Measurements from ENCODE around the gene MRPL39. TPM values are rescaled to one million over a fixed set of nuclear protein-coding genes. Genes with fewer than 3 reads are reported as not detected.

The MRPL39 gene
- polyA plus RNA-seq, 3 donors: 5.1 to 22.3 (median 15.5) TPM

DNA sequence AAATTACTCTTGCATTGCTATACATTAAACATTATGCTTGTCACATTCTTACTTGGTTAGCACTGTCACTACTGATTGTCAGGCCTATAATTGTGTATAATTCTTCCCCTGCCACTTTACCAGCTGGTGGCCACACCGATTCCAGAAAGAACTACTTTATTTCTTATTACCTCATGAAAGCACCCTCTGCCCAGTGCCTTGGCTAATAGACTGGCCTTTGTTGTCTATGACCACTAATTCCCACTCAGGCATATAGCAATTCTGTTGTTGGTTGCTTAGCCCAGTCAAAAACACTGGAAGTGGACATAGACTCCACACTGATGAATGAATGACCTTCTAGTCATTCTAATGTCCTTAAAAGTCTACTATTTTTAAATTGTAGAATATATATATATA, 35.6 kb downstream of the MRPL39 start:
- no peaks in the 10 kb centered on the region for H3K4me1 ChIP-seq (ENCODE audit: control insufficient read depth in 1 of 2, insufficient read depth in 2 of 2, low read length in 2 of 2)
- H3K9me3 Mint-ChIP-seq: no peaks in the 10 kb centered on the region
- 100% methylated on average over 1 of the region's 1 CpG for WGBS (ENCODE audit: insufficient coverage)

DNA sequence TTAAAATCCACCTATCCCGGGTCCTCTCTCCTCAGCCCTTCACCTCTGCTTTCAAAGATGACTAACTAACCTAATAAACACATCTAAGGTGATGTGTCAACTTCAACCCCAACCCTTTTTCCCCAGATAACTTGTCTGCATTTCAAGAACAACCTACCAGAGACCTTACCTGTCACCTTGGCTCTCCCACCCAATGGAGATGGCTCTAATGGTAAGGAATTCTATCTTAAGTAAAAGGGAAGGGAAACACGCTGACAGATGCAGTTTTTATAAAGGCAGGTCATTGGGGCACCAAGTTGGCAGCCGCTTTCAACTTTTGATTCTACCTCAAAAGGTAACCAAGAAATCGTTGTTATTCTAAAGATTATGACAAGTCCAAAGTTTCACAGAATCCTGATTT, 37.6 kb downstream of the MRPL39 start:
- Mint-ChIP-seq H3K27me3 (ENCODE audit: low read depth in 3 of 3) (peaks cover 0 to 2% (median 2%) of the 10 kb centered on the region in 3 donors), H3K27ac (no peak overlapping the region), H3K4me3 (no peak overlapping the region), H3K9me3 (no peaks in the 10 kb centered on the region), H3K4me1 (peaks cover 18% of the 10 kb centered on the region), H3K36me3 (peaks cover 4% of the 10 kb centered on the region in 2 donors)
- H3K36me3 ChIP-seq (replicated peaks in 1 of 2; ENCODE audit: control insufficient read depth in 1 of 2, insufficient read depth in 2 of 2, low read length in 2 of 2): no peaks in the 10 kb centered on the region
- no peak overlapping the region for H3K27ac ChIP-seq (ENCODE audit: low read depth in 1 of 2, low read length in 2 of 2)
- H3K9ac ChIP-seq (ENCODE audit: insufficient read depth, low read length, poor library complexity, severe bottlenecking): no peak overlapping the region
- H3K79me2 ChIP-seq (ENCODE audit: insufficient read depth, low read length): no peaks in the 10 kb centered on the region
- H3K27me3 ChIP-seq (ENCODE audit: control insufficient read depth in 2 of 2, insufficient read depth in 2 of 2, low read length in 2 of 2): no peaks in the 10 kb centered on the region
- H3K4me1 ChIP-seq (ENCODE audit: control insufficient read depth in 1 of 2, insufficient read depth in 2 of 2, low read length in 2 of 2): no peaks in the 10 kb centered on the region
- TF ChIP-seq, protein P1, sequence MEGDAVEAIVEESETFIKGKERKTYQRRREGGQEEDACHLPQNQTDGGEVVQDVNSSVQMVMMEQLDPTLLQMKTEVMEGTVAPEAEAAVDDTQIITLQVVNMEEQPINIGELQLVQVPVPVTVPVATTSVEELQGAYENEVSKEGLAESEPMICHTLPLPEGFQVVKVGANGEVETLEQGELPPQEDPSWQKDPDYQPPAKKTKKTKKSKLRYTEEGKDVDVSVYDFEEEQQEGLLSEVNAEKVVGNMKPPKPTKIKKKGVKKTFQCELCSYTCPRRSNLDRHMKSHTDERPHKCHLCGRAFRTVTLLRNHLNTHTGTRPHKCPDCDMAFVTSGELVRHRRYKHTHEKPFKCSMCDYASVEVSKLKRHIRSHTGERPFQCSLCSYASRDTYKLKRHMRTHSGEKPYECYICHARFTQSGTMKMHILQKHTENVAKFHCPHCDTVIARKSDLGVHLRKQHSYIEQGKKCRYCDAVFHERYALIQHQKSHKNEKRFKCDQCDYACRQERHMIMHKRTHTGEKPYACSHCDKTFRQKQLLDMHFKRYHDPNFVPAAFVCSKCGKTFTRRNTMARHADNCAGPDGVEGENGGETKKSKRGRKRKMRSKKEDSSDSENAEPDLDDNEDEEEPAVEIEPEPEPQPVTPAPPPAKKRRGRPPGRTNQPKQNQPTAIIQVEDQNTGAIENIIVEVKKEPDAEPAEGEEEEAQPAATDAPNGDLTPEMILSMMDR (IDR thresholded peaks at IDR 0.05): no peak
- H3K9me3 ChIP-seq (replicated peaks in 1 of 2; ENCODE audit: control insufficient read depth in 1 of 2, insufficient read depth in 1 of 2, low read length in 2 of 2): no peaks in the 10 kb centered on the region
- H4K20me1 ChIP-seq (ENCODE audit: insufficient read depth, low read length): no peaks in the 10 kb centered on the region
- H3K4me3 ChIP-seq (replicated peaks in 1 of 3; ENCODE audit: low read depth in 2 of 3, low read length in 3 of 3): no peak overlapping the region
- no peak for DNase-seq
- H2AFZ ChIP-seq (ENCODE audit: insufficient read depth, low read depth, low read length, poor library complexity, severe bottlenecking): no peak overlapping the region
- 100% methylated on average over 3 of the region's 4 CpGs for WGBS (ENCODE audit: insufficient coverage)
- H3K4me2 ChIP-seq (replicated peaks; ENCODE audit: extremely low read depth, low read length, poor library complexity, severe bottlenecking): no peak overlapping the region
- intact Hi-C loops (cut with micrococcal nuclease): loop anchor here in 1 of 2 donors (10.0 kb wide), 1 partner anchor 125 kb away; no protein-coding TSS in a partner anchor

More for the DNA sequence above, 35.6 kb downstream of the MRPL39 start:
- Histone ChIP-seq H3K9me3 (replicated peaks in 1 of 2; ENCODE audit: control insufficient read depth in 1 of 2, insufficient read depth in 1 of 2, low read length in 2 of 2) (no peaks in the 10 kb centered on the region), H3K79me2 (ENCODE audit: insufficient read depth, low read length) (no peaks in the 10 kb centered on the region), H3K27me3 (ENCODE audit: control insufficient read depth in 2 of 2, insufficient read depth in 2 of 2, low read length in 2 of 2) (no peaks in the 10 kb centered on the region), H3K36me3 (replicated peaks in 1 of 2; ENCODE audit: control insufficient read depth in 1 of 2, insufficient read depth in 2 of 2, low read length in 2 of 2) (no peaks in the 10 kb centered on the region), H3K4me3 (replicated peaks in 1 of 3; ENCODE audit: low read depth in 2 of 3, low read length in 3 of 3) (no peak overlapping the region), H2AFZ (ENCODE audit: insufficient read depth, low read depth, low read length, poor library complexity, severe bottlenecking) (no peak overlapping the region), H3K4me2 (replicated peaks; ENCODE audit: extremely low read depth, low read length, poor library complexity, severe bottlenecking) (no peak overlapping the region), H3K9ac (ENCODE audit: insufficient read depth, low read length, poor library complexity, severe bottlenecking) (no peak overlapping the region), H3K27ac (ENCODE audit: low read depth in 1 of 2, low read length in 2 of 2) (no peak overlapping the region), H4K20me1 (ENCODE audit: insufficient read depth, low read length) (no peaks in the 10 kb centered on the region)
- DNase-seq: no peak
- Mint-ChIP-seq H3K4me3 (no peak overlapping the region), H3K4me1 (peaks cover 18% of the 10 kb centered on the region), H3K36me3 (peaks cover 9% of the 10 kb centered on the region in 2 donors), H3K27ac (no peak overlapping the region), H3K27me3 (ENCODE audit: low read depth in 3 of 3) (peaks cover 0 to 2% (median 2%) of the 10 kb centered on the region in 3 donors)
- TF ChIP-seq, protein P1 (IDR thresholded peaks at IDR 0.05): no peak
- intact Hi-C loops (cut with micrococcal nuclease): no loop called here
